ENCODE results near the gene ALDOA. TPM values are rescaled to one million over a fixed set of nuclear protein-coding genes. Genes with fewer than 3 reads are reported as not detected.
A peak's percentile ranks its signal among the peaks of the same experiment; 100 is the strongest.

The ALDOA gene
- total RNA-seq, 1 donor from 2014 or later = 2,037 TPM

DNA sequence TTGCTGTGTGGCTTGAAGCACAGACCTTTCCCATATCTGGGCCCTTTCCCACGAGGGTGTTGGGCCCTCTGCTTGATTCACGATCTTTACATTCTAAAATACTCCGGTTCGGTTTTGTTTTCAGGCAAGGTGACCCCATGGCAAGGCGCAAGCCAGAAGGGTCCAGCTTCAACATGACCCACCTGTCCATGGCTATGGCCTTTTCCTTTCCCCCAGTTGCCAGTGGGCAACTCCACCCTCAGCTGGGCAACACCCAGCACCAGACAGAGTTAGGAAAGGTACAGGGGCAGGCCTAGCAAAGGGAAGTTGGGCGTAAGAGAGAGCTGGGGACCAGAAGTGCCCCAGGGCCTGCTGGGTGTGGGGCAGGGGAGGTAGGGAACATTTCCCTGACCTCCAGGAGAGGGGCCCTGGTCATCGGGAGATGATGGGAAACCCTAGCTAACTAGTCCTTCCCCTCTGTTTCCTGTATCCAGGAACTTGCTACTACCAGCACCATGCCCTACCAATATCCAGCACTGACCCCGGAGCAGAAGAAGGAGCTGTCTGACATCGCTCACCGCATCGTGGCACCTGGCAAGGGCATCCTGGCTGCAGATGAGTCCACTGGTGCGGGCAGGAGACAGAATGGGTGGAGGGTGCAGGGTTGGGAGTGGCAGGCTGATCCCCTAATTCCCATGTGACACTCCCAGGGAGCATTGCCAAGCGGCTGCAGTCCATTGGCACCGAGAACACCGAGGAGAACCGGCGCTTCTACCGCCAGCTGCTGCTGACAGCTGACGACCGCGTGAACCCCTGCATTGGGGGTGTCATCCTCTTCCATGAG, 1.4 kb downstream of the ALDOA start:
- H3K27ac Mint-ChIP-seq = peak overlapping the region; percentile 79

GRCh38 chr16:30067584-30067916, 2.0 kb downstream of the ALDOA start:
- Mint-ChIP-seq H3K27ac (peak overlapping the region; percentile 79), H3K4me1 (ENCODE audit: low read depth) (peaks cover 33% of the 10 kb centered on the region), H3K27me3 (ENCODE audit: low read depth) (no peaks in the 10 kb centered on the region), H3K4me3 (ENCODE audit: low read depth) (peak overlapping the region; percentile 100), H3K9me3 (no peaks in the 10 kb centered on the region), H3K36me3 (ENCODE audit: low read depth) (peaks cover 81% of the 10 kb centered on the region)
- intact Hi-C loops (cut with micrococcal nuclease) = loop anchor here (10.0 kb wide), 1 partner anchor 287 kb away; the partner anchor contains the start of gene CD2BP2
- no peak for DNase-seq (ENCODE audit: low spot score)

More for the DNA sequence above, 1.4 kb downstream of the ALDOA start:
- Mint-ChIP-seq H3K9me3 (no peaks in the 10 kb centered on the region), H3K4me1 (ENCODE audit: low read depth) (peaks cover 33% of the 10 kb centered on the region), H3K4me3 (ENCODE audit: low read depth) (peak overlapping the region; percentile 100), H3K36me3 (ENCODE audit: low read depth) (peaks cover 76% of the 10 kb centered on the region), H3K27me3 (ENCODE audit: low read depth) (no peaks in the 10 kb centered on the region)
- intact Hi-C loops (cut with micrococcal nuclease) = loop anchor here (10.0 kb wide), 1 partner anchor 288 kb away; the partner anchor contains the start of gene CD2BP2
- DNase-seq (ENCODE audit: low spot score) = no peak

DNA sequence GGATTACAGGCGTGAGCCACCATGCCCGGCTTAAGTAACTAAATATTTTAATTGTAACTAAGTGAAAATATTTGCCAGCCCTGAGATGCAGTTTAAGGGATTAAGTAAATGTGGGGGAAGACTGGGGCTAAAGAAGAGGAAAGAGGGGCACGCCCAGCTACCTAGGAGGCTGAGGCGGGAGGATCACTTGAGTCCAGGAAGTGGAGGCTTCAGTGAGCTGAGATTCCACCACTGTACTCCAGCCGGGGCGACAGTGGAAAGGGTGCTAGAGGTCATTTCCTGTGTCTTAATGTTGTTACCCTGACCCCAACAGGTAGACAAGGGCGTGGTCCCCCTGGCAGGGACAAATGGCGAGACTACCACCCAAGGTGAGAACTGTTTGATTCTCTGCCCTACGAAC, 2.8 kb downstream of the ALDOA start:
- intact Hi-C loops (cut with micrococcal nuclease) = loop anchor here (10.0 kb wide), 1 partner anchor 286 kb away; the partner anchor contains the start of gene CD2BP2
- Mint-ChIP-seq H3K4me3 (ENCODE audit: low read depth) (peak overlapping the region; percentile 70), H3K9me3 (no peaks in the 10 kb centered on the region), H3K27ac (peak overlapping the region; percentile 74), H3K4me1 (ENCODE audit: low read depth) (peaks cover 32% of the 10 kb centered on the region), H3K27me3 (ENCODE audit: low read depth) (no peaks in the 10 kb centered on the region), H3K36me3 (ENCODE audit: low read depth) (peaks cover 81% of the 10 kb centered on the region)
- no peak for DNase-seq (ENCODE audit: low spot score)

GRCh38 chr16:30068750-30069610, 3.4 kb downstream of the ALDOA start:
- intact Hi-C loops (cut with micrococcal nuclease) = loop anchor here (10.0 kb wide), 1 partner anchor 286 kb away; the partner anchor contains the start of gene CD2BP2

DNA sequence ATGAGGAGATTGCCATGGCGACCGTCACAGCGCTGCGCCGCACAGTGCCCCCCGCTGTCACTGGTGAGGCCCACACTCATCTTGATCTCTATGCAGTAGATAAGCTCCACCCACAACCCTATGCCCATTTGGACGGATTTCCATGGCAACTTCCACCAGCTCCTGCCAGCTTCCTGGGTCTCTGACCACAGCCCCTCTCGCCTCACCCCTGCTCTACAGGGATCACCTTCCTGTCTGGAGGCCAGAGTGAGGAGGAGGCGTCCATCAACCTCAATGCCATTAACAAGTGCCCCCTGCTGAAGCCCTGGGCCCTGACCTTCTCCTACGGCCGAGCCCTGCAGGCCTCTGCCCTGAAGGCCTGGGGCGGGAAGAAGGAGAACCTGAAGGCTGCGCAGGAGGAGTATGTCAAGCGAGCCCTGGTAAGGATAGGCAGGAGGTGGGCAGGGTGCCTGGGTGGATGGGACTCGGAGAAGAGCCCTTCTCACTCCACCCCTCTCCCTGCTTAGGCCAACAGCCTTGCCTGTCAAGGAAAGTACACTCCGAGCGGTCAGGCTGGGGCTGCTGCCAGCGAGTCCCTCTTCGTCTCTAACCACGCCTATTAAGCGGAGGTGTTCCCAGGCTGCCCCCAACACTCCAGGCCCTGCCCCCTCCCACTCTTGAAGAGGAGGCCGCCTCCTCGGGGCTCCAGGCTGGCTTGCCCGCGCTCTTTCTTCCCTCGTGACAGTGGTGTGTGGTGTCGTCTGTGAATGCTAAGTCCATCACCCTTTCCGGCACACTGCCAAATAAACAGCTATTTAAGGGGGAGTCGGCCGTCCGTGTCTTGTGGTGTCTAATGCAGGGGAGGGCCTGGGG, 4.3 kb downstream of the ALDOA start:
- peak overlapping the region; percentile 37 for H3K4me3 Mint-ChIP-seq (ENCODE audit: low read depth)
- H3K27ac Mint-ChIP-seq = peak overlapping the region; percentile 42
- no peaks in the 10 kb centered on the region for H3K27me3 Mint-ChIP-seq (ENCODE audit: low read depth)
- DNase-seq (ENCODE audit: low spot score) = no peak
- no peaks in the 10 kb centered on the region for H3K9me3 Mint-ChIP-seq
- intact Hi-C loops (cut with micrococcal nuclease) = loop anchor here (10.0 kb wide), 1 partner anchor 285 kb away; the partner anchor contains the start of gene CD2BP2
- peaks cover 31% of the 10 kb centered on the region for H3K4me1 Mint-ChIP-seq (ENCODE audit: low read depth)
- H3K36me3 Mint-ChIP-seq (ENCODE audit: low read depth) = peaks cover 78% of the 10 kb centered on the region

More at GRCh38 chr16:30068750-30069610, 3.4 kb downstream of the ALDOA start:
- Mint-ChIP-seq H3K4me3 (ENCODE audit: low read depth) (peak overlapping the region; percentile 70), H3K9me3 (no peaks in the 10 kb centered on the region), H3K36me3 (ENCODE audit: low read depth) (peaks cover 85% of the 10 kb centered on the region), H3K27me3 (ENCODE audit: low read depth) (no peaks in the 10 kb centered on the region), H3K27ac (peak overlapping the region; percentile 74), H3K4me1 (ENCODE audit: low read depth) (peaks cover 28% of the 10 kb centered on the region)
- peak; percentile 54 for DNase-seq (ENCODE audit: low spot score)

GRCh38 chr16:30070490-30070889, 4.9 kb downstream of the ALDOA start:
- Mint-ChIP-seq H3K9me3 (no peaks in the 10 kb centered on the region), H3K4me1 (ENCODE audit: low read depth) (peaks cover 32% of the 10 kb centered on the region), H3K36me3 (ENCODE audit: low read depth) (peaks cover 72% of the 10 kb centered on the region)

DNA sequence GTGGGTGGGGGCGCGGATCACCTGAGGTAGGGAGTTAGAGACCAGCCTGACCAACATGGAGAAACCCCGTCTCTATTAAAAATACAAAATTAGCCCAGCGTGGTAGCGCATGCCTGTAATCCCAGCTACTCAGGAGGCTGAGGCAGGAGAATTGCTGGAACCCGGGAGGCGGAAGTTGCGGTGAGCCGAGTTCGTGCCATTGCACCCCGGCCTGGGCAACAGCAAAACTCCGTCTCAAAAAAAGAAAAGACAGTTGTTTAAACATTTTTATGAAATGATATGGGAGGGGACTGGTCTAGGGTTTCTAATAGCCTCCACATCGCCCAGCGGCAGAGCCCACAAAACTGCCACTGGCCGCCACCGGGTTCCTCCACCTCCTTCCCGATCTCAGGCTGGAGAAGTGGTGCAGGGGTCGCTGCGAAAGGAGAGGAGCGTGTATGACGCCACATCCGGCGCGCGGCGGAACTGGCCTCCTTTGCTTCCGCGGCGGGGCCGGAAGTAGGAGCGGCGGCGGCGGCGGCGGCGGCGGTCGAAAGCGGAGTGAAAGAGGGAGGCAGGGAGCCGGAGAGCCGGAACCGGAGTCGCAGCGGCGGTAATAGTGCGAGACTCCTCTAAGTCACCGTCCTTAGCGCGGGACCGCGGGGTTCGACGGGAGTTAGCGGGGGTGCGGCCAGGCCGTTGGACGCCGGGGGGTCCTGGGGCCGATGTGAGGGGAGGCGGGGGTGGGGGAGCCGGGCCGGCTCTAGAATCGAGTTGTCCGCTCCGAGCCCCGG, 10.1 kb downstream of the ALDOA start, which contains the start of gene PPP4C:
TSS of gene PPP4C (plus strand) at position 492 of the 773 bp plus-strand sequence. CDS start 384 bp downstream, outside the sequence.
- H3K36me3 Mint-ChIP-seq (ENCODE audit: low read depth) = peaks cover 62% of the 10 kb centered on the region
- peak; percentile 89 for DNase-seq (ENCODE audit: low spot score)
- peak within 1 kb of the TSS; percentile 93 for H3K4me3 Mint-ChIP-seq (ENCODE audit: low read depth)
- no peaks in the 10 kb centered on the region for H3K27me3 Mint-ChIP-seq (ENCODE audit: low read depth)
- H3K9me3 Mint-ChIP-seq = no peaks in the 10 kb centered on the region
- H3K27ac Mint-ChIP-seq = peak within 1 kb of the TSS; percentile 93
- peaks cover 26% of the 10 kb centered on the region for H3K4me1 Mint-ChIP-seq (ENCODE audit: low read depth)
- intact Hi-C loops (cut with micrococcal nuclease) = loop anchor here (1.0 to 2.0 kb wide), 2 partner anchors 17 to 21 kb away; partner anchors contain the start of gene YPEL3

More at GRCh38 chr16:30070490-30070889, 4.9 kb downstream of the ALDOA start:
- no peaks in the 10 kb centered on the region for H3K27me3 Mint-ChIP-seq (ENCODE audit: low read depth)
- peak overlapping the region; percentile 21 for H3K4me3 Mint-ChIP-seq (ENCODE audit: low read depth)
- DNase-seq (ENCODE audit: low spot score) = no peak
- intact Hi-C loops (cut with micrococcal nuclease) = no loop called here
- peak overlapping the region; percentile 42 for H3K27ac Mint-ChIP-seq

DNA sequence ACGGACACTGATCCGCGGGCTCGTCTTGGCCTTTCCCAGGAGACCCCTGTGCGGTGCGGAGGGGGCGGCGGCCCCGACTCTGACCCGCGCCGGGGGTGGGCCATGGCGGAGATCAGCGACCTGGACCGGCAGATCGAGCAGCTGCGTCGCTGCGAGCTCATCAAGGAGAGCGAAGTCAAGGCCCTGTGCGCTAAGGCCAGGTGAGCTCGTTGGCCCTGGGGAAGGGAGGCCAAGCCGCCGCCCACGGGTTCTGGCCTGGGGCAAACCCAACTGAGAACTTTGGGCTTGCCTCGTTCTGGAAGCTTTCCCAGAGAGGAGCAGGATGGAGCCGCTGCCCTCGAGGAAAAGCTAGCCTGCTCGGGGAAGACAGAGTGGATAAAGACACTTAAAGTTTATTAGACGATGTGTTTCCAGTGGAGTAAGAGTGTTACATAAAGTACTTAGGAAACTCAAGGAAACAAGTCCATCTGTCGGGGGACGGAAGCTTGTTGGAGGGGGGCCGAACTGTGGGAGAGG, 10.8 kb downstream of the ALDOA start:
- no peaks in the 10 kb centered on the region for H3K27me3 Mint-ChIP-seq (ENCODE audit: low read depth)
- intact Hi-C loops (cut with micrococcal nuclease) = no loop called here
- H3K27ac Mint-ChIP-seq = peak overlapping the region; percentile 75
- no peak for DNase-seq (ENCODE audit: low spot score)
- peaks cover 62% of the 10 kb centered on the region for H3K36me3 Mint-ChIP-seq (ENCODE audit: low read depth)
- H3K9me3 Mint-ChIP-seq = no peaks in the 10 kb centered on the region
- peak overlapping the region; percentile 93 for H3K4me3 Mint-ChIP-seq (ENCODE audit: low read depth)
- H3K4me1 Mint-ChIP-seq (ENCODE audit: low read depth) = peaks cover 26% of the 10 kb centered on the region

DNA sequence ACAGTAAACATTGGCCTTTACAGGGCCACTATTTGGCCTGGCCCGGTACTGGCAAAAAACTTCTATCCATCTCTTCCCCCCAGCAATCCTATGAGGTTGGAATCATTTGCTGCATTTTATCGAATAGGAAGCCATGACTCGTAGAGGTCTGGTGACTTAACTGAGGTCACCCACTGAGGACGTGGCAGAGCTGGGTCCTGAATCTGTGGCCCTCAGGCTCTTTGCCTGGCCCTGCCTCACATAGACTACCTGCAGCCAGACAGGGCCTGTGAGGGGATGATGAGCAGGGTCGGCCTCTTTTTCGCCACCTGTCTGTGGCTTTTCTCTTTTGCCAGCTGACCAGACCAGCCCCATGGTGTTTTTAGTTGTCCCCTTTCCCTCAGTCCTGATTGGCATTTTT, 12.1 kb downstream of the ALDOA start:
- peaks cover 26% of the 10 kb centered on the region for H3K4me1 Mint-ChIP-seq (ENCODE audit: low read depth)
- H3K27me3 Mint-ChIP-seq (ENCODE audit: low read depth) = no peaks in the 10 kb centered on the region
- peak overlapping the region; percentile 93 for H3K4me3 Mint-ChIP-seq (ENCODE audit: low read depth)
- H3K27ac Mint-ChIP-seq = peak overlapping the region; percentile 33
- intact Hi-C loops (cut with micrococcal nuclease) = no loop called here
- DNase-seq (ENCODE audit: low spot score) = no peak
- H3K9me3 Mint-ChIP-seq = no peaks in the 10 kb centered on the region
- H3K36me3 Mint-ChIP-seq (ENCODE audit: low read depth) = peaks cover 61% of the 10 kb centered on the region

GRCh38 chr16:30078744-30079143, 13.2 kb downstream of the ALDOA start:
- DNase-seq (ENCODE audit: low spot score) = no peak
- H3K27ac Mint-ChIP-seq = no peak overlapping the region
- peaks cover 66% of the 10 kb centered on the region for H3K36me3 Mint-ChIP-seq (ENCODE audit: low read depth)
- H3K9me3 Mint-ChIP-seq = no peaks in the 10 kb centered on the region
- H3K27me3 Mint-ChIP-seq (ENCODE audit: low read depth) = no peaks in the 10 kb centered on the region
- no peak overlapping the region for H3K4me3 Mint-ChIP-seq (ENCODE audit: low read depth)
- intact Hi-C loops (cut with micrococcal nuclease) = no loop called here
- H3K4me1 Mint-ChIP-seq (ENCODE audit: low read depth) = peaks cover 26% of the 10 kb centered on the region

DNA sequence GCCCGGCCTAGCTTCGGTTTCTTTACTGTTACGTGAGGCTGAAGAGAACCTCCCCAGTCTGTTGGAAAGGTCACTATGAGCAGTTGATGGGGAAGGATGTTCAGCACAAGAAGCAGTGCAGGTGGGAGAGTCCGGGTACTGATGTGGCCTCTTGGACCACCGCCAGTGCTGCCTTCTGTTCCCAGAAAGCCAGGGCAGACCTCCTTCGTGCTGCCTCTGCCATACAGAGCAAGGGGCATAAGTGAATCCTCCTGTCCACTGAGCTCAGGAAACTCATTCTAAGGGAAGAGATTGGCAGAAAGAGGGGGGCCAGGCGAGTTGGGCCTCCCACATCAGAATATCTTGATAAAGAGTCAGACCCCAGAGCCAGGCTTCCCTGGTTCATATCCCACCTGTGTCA, 13.9 kb downstream of the ALDOA start:
- no peak overlapping the region for H3K27ac Mint-ChIP-seq
- H3K36me3 Mint-ChIP-seq (ENCODE audit: low read depth) = peaks cover 68% of the 10 kb centered on the region
- no peak for DNase-seq (ENCODE audit: low spot score)
- H3K4me1 Mint-ChIP-seq (ENCODE audit: low read depth) = peaks cover 26% of the 10 kb centered on the region
- no peaks in the 10 kb centered on the region for H3K27me3 Mint-ChIP-seq (ENCODE audit: low read depth)
- intact Hi-C loops (cut with micrococcal nuclease) = no loop called here
- no peak overlapping the region for H3K4me3 Mint-ChIP-seq (ENCODE audit: low read depth)
- H3K9me3 Mint-ChIP-seq = no peaks in the 10 kb centered on the region
